Heart left ventricle (tissue), 13 donors: Measurements from ENCODE around the gene SYTL5.

Source experiments
- POLR2A ChIP-seq, 2 donors: fragments of 450-650 bp; IDR thresholded peaks; one replicate each; pipeline ENCODE4 v1.6.1; 2017; ENCODE audit warnings: antibody characterized with exemption in 2 of 2, mild to moderate bottlenecking in 2 of 2, moderate library complexity in 2 of 2
- TF ChIP-seq, protein P1 (sequence below), 12 donors: fragments of 200-600 bp; sonication (generic) in 4 of 12; IDR thresholded peaks; one replicate each; pipeline versions ENCODE4 v1.5.0 to v1.8.0; 2018 to 2022; ENCODE audit warnings: antibody characterized with exemption in 12 of 12, mild to moderate bottlenecking in 5 of 12
- donor health status: ischemic (EF 13 %, LVEDD 7.1; RV severe dilation, severe dysfunction).
- donor health status: DM: no; HTN: yes; CAD: no.
- donor health status: DM: no; HTN: no; CAD: no.
- donor health status: ischemic (EF 25% LVEDD 6.9; RV normal size, moderate dysfunction).
- donor health status: ischemic (EF 25% LVEDD 5.7; RV mildly dilated, moderate dysfunction).
- donor health status: ischemic (EF 35%, LVEDD 5.7; RV mildly dilated, moderate dysfunction).
- donor health status: nonischemic (EF 11% LVEDD 7.7; RV severe dilation, severe dysfunction).
- donor health status: DM: yes; HTN: yes; CAD: no.
- donor health status: PGD.
- donor health status: ischemic (EF 29% LVEDD 5.4; RV normal size, mild dysfunction).
- donor health status: nonischemic (EF 23%, LVEDD 6.1; RV moderate dilation, normal function).

DNA sequence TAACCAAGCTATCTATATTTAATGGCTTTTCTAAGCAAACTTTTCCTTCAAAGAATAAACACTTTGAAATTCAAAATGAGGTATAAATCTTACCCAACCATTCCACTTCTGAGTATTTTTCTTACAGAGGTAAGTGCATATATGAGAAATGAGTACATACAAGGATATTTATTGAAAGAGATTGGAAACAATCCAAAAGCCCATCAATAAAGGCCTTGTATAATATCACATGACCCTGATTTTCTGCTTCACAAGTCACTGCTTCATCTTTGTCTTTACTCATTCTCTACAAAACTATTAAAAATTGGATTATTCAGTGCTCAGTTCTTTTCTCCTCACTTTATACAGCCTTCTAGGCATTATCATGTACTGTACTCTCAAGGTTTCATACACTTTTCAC is 123.0 kb downstream of the SYTL5 start:
- TF ChIP-seq, protein P1, sequence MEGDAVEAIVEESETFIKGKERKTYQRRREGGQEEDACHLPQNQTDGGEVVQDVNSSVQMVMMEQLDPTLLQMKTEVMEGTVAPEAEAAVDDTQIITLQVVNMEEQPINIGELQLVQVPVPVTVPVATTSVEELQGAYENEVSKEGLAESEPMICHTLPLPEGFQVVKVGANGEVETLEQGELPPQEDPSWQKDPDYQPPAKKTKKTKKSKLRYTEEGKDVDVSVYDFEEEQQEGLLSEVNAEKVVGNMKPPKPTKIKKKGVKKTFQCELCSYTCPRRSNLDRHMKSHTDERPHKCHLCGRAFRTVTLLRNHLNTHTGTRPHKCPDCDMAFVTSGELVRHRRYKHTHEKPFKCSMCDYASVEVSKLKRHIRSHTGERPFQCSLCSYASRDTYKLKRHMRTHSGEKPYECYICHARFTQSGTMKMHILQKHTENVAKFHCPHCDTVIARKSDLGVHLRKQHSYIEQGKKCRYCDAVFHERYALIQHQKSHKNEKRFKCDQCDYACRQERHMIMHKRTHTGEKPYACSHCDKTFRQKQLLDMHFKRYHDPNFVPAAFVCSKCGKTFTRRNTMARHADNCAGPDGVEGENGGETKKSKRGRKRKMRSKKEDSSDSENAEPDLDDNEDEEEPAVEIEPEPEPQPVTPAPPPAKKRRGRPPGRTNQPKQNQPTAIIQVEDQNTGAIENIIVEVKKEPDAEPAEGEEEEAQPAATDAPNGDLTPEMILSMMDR (IDR thresholded peaks at IDR 0.05): no peak
- TF ChIP-seq POLR2A (IDR thresholded peaks at IDR 0.05): no peak
